Thyroid gland (tissue), 4 donors: Measurements from ENCODE around the gene COL4A1.

Source experiments
- POLR2A ChIP-seq, 2 donors: fragments of 450-650 bp; IDR thresholded peaks; one replicate each; pipeline ENCODE4 v1.6.1; 2017; ENCODE audit warnings: antibody characterized with exemption in 2 of 2, mild to moderate bottlenecking in 2 of 2, moderate library complexity in 1 of 2
- TF ChIP-seq, protein P1 (sequence below), 6 experiments: fragments of 200-600 bp in 3 of 6; fragments of 450-650 bp in 3 of 6; sonication (generic) in 3 of 6; IDR thresholded peaks; one replicate each; pipeline ENCODE4 v1.5.1; 2016 to 2019; ENCODE audit warnings: antibody characterized with exemption in 6 of 6, mild to moderate bottlenecking in 2 of 6, inconsistent platforms in 1 of 6, moderate library complexity in 1 of 6

DNA sequence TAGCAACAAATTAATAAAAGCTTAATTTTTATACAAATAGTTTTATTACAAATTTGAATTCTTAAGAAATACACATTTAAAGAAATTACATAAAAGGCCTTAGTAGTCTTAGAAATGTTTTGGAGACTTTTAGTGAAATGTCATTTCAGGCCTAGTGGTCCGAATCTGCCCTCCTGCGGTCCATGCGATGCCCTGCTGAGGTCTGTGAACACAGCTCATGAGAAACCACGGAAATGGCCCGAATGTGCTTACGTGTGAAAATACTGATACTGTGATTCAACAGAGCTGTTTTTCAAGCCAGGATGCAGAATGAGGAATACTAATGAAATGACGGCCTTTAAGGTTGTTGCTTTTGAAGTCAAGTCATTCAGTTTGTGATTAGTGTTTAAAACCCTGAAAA lies 157.9 kb downstream of the COL4A1 start:
- TF ChIP-seq, protein P1, sequence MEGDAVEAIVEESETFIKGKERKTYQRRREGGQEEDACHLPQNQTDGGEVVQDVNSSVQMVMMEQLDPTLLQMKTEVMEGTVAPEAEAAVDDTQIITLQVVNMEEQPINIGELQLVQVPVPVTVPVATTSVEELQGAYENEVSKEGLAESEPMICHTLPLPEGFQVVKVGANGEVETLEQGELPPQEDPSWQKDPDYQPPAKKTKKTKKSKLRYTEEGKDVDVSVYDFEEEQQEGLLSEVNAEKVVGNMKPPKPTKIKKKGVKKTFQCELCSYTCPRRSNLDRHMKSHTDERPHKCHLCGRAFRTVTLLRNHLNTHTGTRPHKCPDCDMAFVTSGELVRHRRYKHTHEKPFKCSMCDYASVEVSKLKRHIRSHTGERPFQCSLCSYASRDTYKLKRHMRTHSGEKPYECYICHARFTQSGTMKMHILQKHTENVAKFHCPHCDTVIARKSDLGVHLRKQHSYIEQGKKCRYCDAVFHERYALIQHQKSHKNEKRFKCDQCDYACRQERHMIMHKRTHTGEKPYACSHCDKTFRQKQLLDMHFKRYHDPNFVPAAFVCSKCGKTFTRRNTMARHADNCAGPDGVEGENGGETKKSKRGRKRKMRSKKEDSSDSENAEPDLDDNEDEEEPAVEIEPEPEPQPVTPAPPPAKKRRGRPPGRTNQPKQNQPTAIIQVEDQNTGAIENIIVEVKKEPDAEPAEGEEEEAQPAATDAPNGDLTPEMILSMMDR (IDR thresholded peaks at IDR 0.05) = no peak
- TF ChIP-seq POLR2A (IDR thresholded peaks at IDR 0.05) = no peak
